GM10248 (cell line): ENCODE data around the gene COMT.

Source experiments
- CTCF ChIA-PET: fragments of 300-600 bp; sonication (Branson Sonifier 250); formaldehyde crosslinking; extraction: SDS; loops from one replicate; lab custom pipeline; 2021; ENCODE audit warnings: antibody characterized with exemption; lab: Yijun Ruan, JAX
- POLR2A ChIA-PET: fragments of 350-650 bp; sonication (Branson Sonifier 250); formaldehyde crosslinking; extraction: SDS; loops from one replicate; lab custom pipeline; 2020; ENCODE audit warnings: antibody characterized with exemption; lab: Yijun Ruan, JAX
- DNase-seq: peaks from one replicate; pipeline ENCODE4 v3.0.0; 2012; ENCODE audit errors: extremely low spot score
- CTCF ChIP-seq: IDR thresholded peaks from 2 replicates; pipeline ENCODE4 v1.5.1; 2012; ENCODE audit warnings: mild to moderate bottlenecking, low read depth; ENCODE audit errors: extremely low read depth, missing control alignments, control extremely low read depth

COMT gene

GRCh38 chr22:19997561-19998231 is 56.1 kb downstream of the COMT start:
- POLR2A ChIA-PET, result no interaction called here
- DNase-seq, result no peak
- no peak for TF ChIP-seq CTCF
- CTCF ChIA-PET, result no interaction called here

- POLR2A ChIA-PET, result no interaction called here
- no peak for DNase-seq
- CTCF ChIA-PET, result no interaction called here
- no peak for TF ChIP-seq CTCF
Observed at GRCh38 chr22:19998232-19998951, 56.8 kb downstream of the COMT start.

- ChIA-PET POLR2A (no interaction called here), CTCF (no interaction called here)
- no peak for TF ChIP-seq CTCF
- no peak for DNase-seq
Observed at GRCh38 chr22:19998991-19999820, 57.6 kb downstream of the COMT start.

- no peak for DNase-seq
- CTCF ChIA-PET, result interaction anchor here (1.2 kb wide), 1 partner anchor 14 kb away, joined by 3 read pairs; no protein-coding TSS in a partner anchor
- POLR2A ChIA-PET, result no interaction called here
- TF ChIP-seq CTCF, result no peak
Observed at GRCh38 chr22:20000246-20001081, 58.9 kb downstream of the COMT start.

GRCh38 chr22:20001082-20001638 is 59.6 kb downstream of the COMT start:
- DNase-seq, result no peak
- no peak for TF ChIP-seq CTCF

More at GRCh38 chr22:20001082-20001638, 59.6 kb downstream of the COMT start:
- CTCF ChIA-PET, result interaction anchor here (1.2 kb wide), 1 partner anchor 13 kb away, joined by 3 read pairs; no protein-coding TSS in a partner anchor
- POLR2A ChIA-PET, result no interaction called here
